Erythroblast (primary cell): Measurements from ENCODE around the gene PRB2.

Source experiments
- GATA1 ChIP-seq: IDR thresholded peaks from 2 replicates; pipeline ENCODE4 v1.6.1; 2011; ENCODE audit warnings: low read depth, mild to moderate bottlenecking, control low read depth, low read length, moderate library complexity
- POLR2A ChIP-seq: IDR thresholded peaks from 2 replicates; pipeline ENCODE4 v1.6.1; 2011; ENCODE audit warnings: mild to moderate bottlenecking, low read length

GRCh38 chr12:11427341-11427740, 32.0 kb upstream of the PRB2 start:
- TF ChIP-seq POLR2A (no peak), GATA1 (no peak)
